GM12873 (cell line): ENCODE measurements around the gene SNRNP200.

Experiments
- TF ChIP-seq, protein P1 (sequence below): IDR thresholded peaks from 2 replicates; pipeline ENCODE4 v1.5.1; 2012; ENCODE audit warnings: low read depth, mild to moderate bottlenecking, moderate library complexity, low read length, control low read depth; ENCODE audit not compliant: insufficient read depth; ENCODE audit errors: missing control alignments

Gene SNRNP200

DNA sequence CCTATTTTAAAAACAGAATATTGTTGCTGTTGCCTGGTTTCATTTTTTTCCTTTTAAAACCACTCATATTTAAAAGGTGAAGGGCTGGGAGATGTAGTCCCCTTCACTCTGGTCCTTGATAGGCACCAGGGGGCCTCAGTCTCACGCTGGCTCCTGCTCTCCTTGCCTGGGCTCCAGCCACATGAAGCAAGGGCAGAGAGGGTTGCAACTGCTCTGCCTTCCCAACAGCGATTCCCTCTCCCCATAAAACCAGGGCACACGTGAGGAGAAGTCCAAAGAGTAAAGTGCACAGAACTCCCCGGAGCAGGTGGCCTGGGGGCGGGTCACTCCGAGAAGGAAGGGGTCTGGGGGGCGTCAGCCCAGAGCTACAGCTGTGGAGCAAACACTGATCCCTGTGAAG lies 52.3 kb downstream of the SNRNP200 start:
- TF ChIP-seq, protein P1, sequence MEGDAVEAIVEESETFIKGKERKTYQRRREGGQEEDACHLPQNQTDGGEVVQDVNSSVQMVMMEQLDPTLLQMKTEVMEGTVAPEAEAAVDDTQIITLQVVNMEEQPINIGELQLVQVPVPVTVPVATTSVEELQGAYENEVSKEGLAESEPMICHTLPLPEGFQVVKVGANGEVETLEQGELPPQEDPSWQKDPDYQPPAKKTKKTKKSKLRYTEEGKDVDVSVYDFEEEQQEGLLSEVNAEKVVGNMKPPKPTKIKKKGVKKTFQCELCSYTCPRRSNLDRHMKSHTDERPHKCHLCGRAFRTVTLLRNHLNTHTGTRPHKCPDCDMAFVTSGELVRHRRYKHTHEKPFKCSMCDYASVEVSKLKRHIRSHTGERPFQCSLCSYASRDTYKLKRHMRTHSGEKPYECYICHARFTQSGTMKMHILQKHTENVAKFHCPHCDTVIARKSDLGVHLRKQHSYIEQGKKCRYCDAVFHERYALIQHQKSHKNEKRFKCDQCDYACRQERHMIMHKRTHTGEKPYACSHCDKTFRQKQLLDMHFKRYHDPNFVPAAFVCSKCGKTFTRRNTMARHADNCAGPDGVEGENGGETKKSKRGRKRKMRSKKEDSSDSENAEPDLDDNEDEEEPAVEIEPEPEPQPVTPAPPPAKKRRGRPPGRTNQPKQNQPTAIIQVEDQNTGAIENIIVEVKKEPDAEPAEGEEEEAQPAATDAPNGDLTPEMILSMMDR, result no peak

- TF ChIP-seq, protein P1, result no peak
Measured at GRCh38 chr2:96252526-96252925, 52.8 kb downstream of the SNRNP200 start.

DNA sequence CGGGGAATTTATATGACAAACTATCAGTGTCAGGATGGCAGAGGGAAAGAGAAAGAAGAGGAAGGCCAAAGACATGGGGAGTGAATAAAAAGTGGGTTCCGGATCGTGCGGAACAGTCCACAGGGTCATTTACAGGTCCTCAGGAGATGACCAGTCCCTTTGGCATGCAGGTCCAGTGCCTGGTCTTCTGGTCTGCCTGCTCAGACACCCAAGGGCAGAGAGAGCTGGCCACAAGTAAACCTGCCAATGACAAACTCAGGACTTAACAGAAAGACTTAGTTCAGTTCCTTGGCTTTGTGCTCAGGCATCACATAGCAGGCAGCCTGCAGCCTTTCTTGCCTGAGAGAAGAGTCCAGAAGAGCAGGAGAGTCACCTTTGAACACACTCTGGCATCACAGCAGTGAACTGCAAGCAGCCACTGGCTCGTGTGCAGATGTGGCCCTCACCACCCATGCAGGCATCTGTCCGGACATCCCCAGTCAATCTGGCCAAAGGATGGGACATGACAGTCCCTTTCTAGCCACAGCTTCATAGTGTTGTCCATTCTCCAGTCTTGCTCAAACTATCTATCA lies 53.5 kb downstream of the SNRNP200 start:
- TF ChIP-seq, protein P1, result no peak

DNA sequence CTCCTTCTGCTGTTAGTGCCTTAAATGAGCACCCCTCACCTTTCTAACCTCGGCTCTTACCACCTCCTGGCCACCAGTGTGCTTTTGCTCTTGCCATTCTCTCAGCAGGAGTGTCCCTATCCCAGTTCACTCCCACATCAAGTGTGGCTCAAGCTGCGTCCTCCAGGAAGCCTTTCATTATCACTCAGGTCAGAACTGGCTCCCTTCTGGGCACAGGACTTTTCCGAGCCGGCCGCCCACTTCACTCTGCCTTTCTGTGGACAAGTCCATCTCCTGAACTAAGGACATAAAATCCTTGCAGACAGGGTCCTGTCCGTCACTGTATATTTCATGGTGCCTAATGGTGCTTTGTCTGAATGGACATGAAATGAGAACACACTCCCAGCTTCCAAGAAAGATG lies 55.2 kb downstream of the SNRNP200 start:
- TF ChIP-seq, protein P1, result no peak

- TF ChIP-seq, protein P1, result no peak
Measured at GRCh38 chr2:96249654-96250053, 55.7 kb downstream of the SNRNP200 start.

- TF ChIP-seq, protein P1, result no peak
Measured at GRCh38 chr2:96248624-96249023, 56.7 kb downstream of the SNRNP200 start.

- TF ChIP-seq, protein P1, result no peak
Measured at GRCh38 chr2:96247896-96248295, 57.5 kb downstream of the SNRNP200 start.

GRCh38 chr2:96247009-96247408 lies 58.3 kb downstream of the SNRNP200 start:
- TF ChIP-seq, protein P1, result no peak
